Kidney (tissue), 14 donors: Measurements from ENCODE around the gene RYR3. TPM values are rescaled to one million over a fixed set of nuclear protein-coding genes. Genes with fewer than 3 reads are reported as not detected.

Source experiments
- DNase-seq, 5 donors: peaks; one replicate each; pipeline ENCODE4 v3.0.0-alpha.2; 2013 to 2020
- FAIRE-seq: peaks from 2 replicates; lab custom pipeline; 2012; peaks lifted over from hg19 to GRCh38; lab: Jason Lieb, UNC
- H3K27ac ChIP-seq, 2 donors: one replicate each; pipeline ENCODE4 v1.7.0; 2013; ENCODE audit warnings: low read depth in 2 of 2, low read length in 2 of 2, inconsistent platforms in 1 of 2
- H3K27me3 ChIP-seq: one replicate; pipeline ENCODE4 v1.7.1; 2013; ENCODE audit warnings: low read length, inconsistent platforms; ENCODE audit not compliant: control insufficient read depth, insufficient read depth
- H3K36me3 ChIP-seq, 3 donors: one replicate each; pipeline versions ENCODE4 v1.7.0 to v1.7.1; 2013; ENCODE audit warnings: low read length in 3 of 3, control low read depth in 1 of 3, inconsistent platforms in 1 of 3; ENCODE audit not compliant: insufficient read depth in 3 of 3, control insufficient read depth in 2 of 3
- H3K4me1 ChIP-seq, 3 donors: one replicate each; pipeline versions ENCODE4 v1.7.0 to v1.7.1; 2013; ENCODE audit warnings: low read length in 3 of 3, inconsistent platforms in 1 of 3, low read depth in 1 of 3; ENCODE audit not compliant: control insufficient read depth in 2 of 3, insufficient read depth in 2 of 3
- H3K4me3 ChIP-seq, 3 donors: one replicate each; pipeline versions ENCODE4 v1.7.0 to v1.8.1; 2013; ENCODE audit warnings: low read length in 3 of 3, control low read depth in 1 of 3, inconsistent platforms in 1 of 3
- H3K9ac ChIP-seq, 3 donors: one replicate each; pipeline versions ENCODE4 v1.7.0 to v1.7.1; 2013; ENCODE audit warnings: low read length in 3 of 3, control low read depth in 1 of 3, inconsistent platforms in 1 of 3
- H3K9me3 ChIP-seq, 3 donors: one replicate each; pipeline versions ENCODE4 v1.7.0 to v1.7.1; 2013; ENCODE audit warnings: low read length in 3 of 3, control low read depth in 1 of 3, inconsistent platforms in 1 of 3; ENCODE audit not compliant: control insufficient read depth in 2 of 3, insufficient read depth in 1 of 3
- intact Hi-C: fragments of 100-400 bp; cut with DNase I; formaldehyde crosslinking; loops from one replicate; pipeline ENCODE4 v1.11.1; 2022
- polyA plus RNA-seq: library from polyadenylated mRNA; stranded (reverse); fragments of 350-450 nt; fragmentation: Illumina TruSeq; extraction: RNeasy Lipid Tissue Mini Kit (QIAGEN cat#74804); gene quantifications from one replicate; pipeline ENCODE4 v1.2.3, GENCODE V29; 2014; ENCODE audit warnings: low read depth, low replicate concordance; ENCODE audit not compliant: insufficient read depth
- total RNA-seq: library from RNA; stranded (reverse); fragmentation: NEBNext Ultra II Directional; extraction: Animal tissue kit (Norgen Biotek cat#: 25700); gene quantifications from one replicate; pipeline ENCODE4 v1.2.1, GENCODE V29; 2021
- TF ChIP-seq, protein P1 (sequence below): IDR thresholded peaks from 3 replicates; pipeline ENCODE4 v1.5.1; 2012; ENCODE audit warnings: mild to moderate bottlenecking, moderate library complexity, borderline replicate concordance; ENCODE audit not compliant: insufficient read depth; ENCODE audit errors: extremely low read depth
- donor health status: control.
- donor health status: control.
- donor health status: control.
- donor health status: control.
- donor health status: control.
- donor health status: DM: yes; HTN: yes; CAD: no.
- donor health status: Normal renal cell carcinoma (clear cell type).

Gene RYR3
- total and polyA plus RNA-seq, 2 donors from 2014 or later: 0.90 to 10.5 TPM

- no peak overlapping the region for H3K27ac ChIP-seq
- TF ChIP-seq, protein P1, sequence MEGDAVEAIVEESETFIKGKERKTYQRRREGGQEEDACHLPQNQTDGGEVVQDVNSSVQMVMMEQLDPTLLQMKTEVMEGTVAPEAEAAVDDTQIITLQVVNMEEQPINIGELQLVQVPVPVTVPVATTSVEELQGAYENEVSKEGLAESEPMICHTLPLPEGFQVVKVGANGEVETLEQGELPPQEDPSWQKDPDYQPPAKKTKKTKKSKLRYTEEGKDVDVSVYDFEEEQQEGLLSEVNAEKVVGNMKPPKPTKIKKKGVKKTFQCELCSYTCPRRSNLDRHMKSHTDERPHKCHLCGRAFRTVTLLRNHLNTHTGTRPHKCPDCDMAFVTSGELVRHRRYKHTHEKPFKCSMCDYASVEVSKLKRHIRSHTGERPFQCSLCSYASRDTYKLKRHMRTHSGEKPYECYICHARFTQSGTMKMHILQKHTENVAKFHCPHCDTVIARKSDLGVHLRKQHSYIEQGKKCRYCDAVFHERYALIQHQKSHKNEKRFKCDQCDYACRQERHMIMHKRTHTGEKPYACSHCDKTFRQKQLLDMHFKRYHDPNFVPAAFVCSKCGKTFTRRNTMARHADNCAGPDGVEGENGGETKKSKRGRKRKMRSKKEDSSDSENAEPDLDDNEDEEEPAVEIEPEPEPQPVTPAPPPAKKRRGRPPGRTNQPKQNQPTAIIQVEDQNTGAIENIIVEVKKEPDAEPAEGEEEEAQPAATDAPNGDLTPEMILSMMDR: no peak
- intact Hi-C loops: no loop called here
- H3K4me3 ChIP-seq: no peak overlapping the region
- DNase-seq (no peak), FAIRE-seq (no peak)
- H3K9me3 ChIP-seq: no peaks in the 10 kb centered on the region
- no peaks in the 10 kb centered on the region for H3K27me3 ChIP-seq
- H3K4me1 ChIP-seq: no peaks in the 10 kb centered on the region
- no peak overlapping the region for H3K9ac ChIP-seq
- no peaks in the 10 kb centered on the region for H3K36me3 ChIP-seq
Measured at GRCh38 chr15:33903661-33904060, 592.9 kb downstream of the RYR3 start.

- Histone ChIP-seq H3K4me3 (no peak overlapping the region), H3K9me3 (no peaks in the 10 kb centered on the region), H3K27ac (no peak overlapping the region), H3K27me3 (no peaks in the 10 kb centered on the region), H3K9ac (no peak overlapping the region), H3K4me1 (no peaks in the 10 kb centered on the region), H3K36me3 (no peaks in the 10 kb centered on the region)
- intact Hi-C loops: no loop called here
- no peak for DNase-seq
- TF ChIP-seq, protein P1: no peak
- FAIRE-seq: no peak
Measured at GRCh38 chr15:33907326-33907725, 596.6 kb downstream of the RYR3 start.

DNA sequence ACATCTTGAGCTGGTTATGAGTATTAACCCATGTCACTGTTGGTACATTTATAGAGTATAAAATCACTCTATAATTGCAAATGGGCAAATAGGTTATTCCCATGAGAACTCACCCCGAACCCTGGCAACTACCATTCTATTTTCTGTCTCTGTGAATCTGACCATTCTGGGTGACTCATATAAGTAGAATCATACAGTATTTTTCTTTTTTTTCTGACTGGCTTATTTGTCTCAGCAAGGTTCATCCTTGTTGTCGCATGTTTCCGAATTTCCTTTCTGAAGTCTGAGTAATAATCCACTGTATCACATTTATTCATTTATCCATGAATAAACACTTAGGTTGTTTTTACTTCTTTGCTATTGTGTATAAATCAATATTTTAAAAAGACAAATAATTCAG lies 597.6 kb downstream of the RYR3 start:
- Histone ChIP-seq H3K4me1 (peaks cover 0 to 3% (median 0%) of the 10 kb centered on the region in 3 donors), H3K36me3 (no peaks in the 10 kb centered on the region), H3K27ac (no peak overlapping the region), H3K27me3 (no peaks in the 10 kb centered on the region), H3K9ac (no peak overlapping the region), H3K4me3 (no peak overlapping the region), H3K9me3 (no peaks in the 10 kb centered on the region)
- intact Hi-C loops: no loop called here
- TF ChIP-seq, protein P1: no peak
- DNase-seq (no peak), FAIRE-seq (no peak)

GRCh38 chr15:33910741-33911140 lies 600.0 kb downstream of the RYR3 start:
- no peaks in the 10 kb centered on the region for H3K27me3 ChIP-seq
- FAIRE-seq: no peak
- DNase-seq: no peak
- TF ChIP-seq, protein P1: no peak
- intact Hi-C loops: no loop called here
- H3K4me1 ChIP-seq: peaks cover 0 to 3% (median 0%) of the 10 kb centered on the region in 3 donors
- H3K9me3 ChIP-seq: no peaks in the 10 kb centered on the region
- no peak overlapping the region for H3K4me3 ChIP-seq
- no peak overlapping the region for H3K9ac ChIP-seq
- H3K27ac ChIP-seq: no peak overlapping the region
- no peaks in the 10 kb centered on the region for H3K36me3 ChIP-seq
